T-cell (primary cell): ENCODE results near the gene MCF2L. TPM values are rescaled to one million over a fixed set of nuclear protein-coding genes. Genes with fewer than 3 reads are reported as not detected.

ENCODE experiments used
- ATAC-seq, 4 experiments: fragments of 200-7000 bp in 3 of 4; fragments of 150-1000 bp in 1 of 4; cut with Tn5 transposase; replicated peaks in 1 of 4; 1 replicate in 3 of 4; 2 replicates in 1 of 4; pipeline ENCODE4 v1.10.0; 2021; ENCODE audit warnings: moderate library complexity in 3 of 4, mild to moderate bottlenecking in 2 of 4, moderate number of reproducible peaks in 1 of 4
- CTCF ChIA-PET, 2 donors: fragments of 300-600 bp; sonication (Branson Sonifier 250); formaldehyde crosslinking; loops; one replicate each; lab custom pipeline; 2022; ENCODE audit warnings: antibody characterized with exemption in 2 of 2; lab: Charles Lee
- POLR2A ChIA-PET, 2 donors: fragments of 300-600 bp; sonication (Branson Sonifier 250); formaldehyde crosslinking; loops; one replicate each; lab custom pipeline; 2022; ENCODE audit warnings: antibody characterized with exemption in 2 of 2; lab: Charles Lee
- DNase-seq, 35 experiments: peaks; one replicate each; pipeline versions ENCODE4 v3.0.0 to v3.0.0-alpha.2; 2013 to 2023
- H3K27ac ChIP-seq: one replicate; pipeline ENCODE4 v1.5.1; 2013; ENCODE audit warnings: low read length
- H3K27me3 ChIP-seq, 2 experiments: replicated peaks in 1 of 2; 1 replicate in 1 of 2; 2 replicates in 1 of 2; pipeline versions ENCODE4 v1.6.1 to v1.7.0; 2013; ENCODE audit warnings: low read length in 1 of 2, mixed read lengths in 1 of 2; ENCODE audit not compliant: control insufficient read depth in 2 of 2, insufficient read depth in 2 of 2; ENCODE audit errors: extremely low read depth in 1 of 2
- H3K36me3 ChIP-seq, 2 donors: 1 replicate in 1 of 2; 2 replicates in 1 of 2; pipeline versions ENCODE4 v1.6.1 to v1.7.0; 2013; ENCODE audit warnings: low read length in 1 of 2; ENCODE audit not compliant: control insufficient read depth in 2 of 2, insufficient read depth in 1 of 2; ENCODE audit errors: extremely low read depth in 1 of 2
- H3K4me1 ChIP-seq, 2 experiments: 1 replicate in 1 of 2; 2 replicates in 1 of 2; pipeline versions ENCODE4 v1.6.1 to v1.7.0; 2013; ENCODE audit warnings: low read length in 2 of 2, mixed read lengths in 1 of 2; ENCODE audit not compliant: insufficient read depth in 2 of 2, control insufficient read depth in 1 of 2; ENCODE audit errors: extremely low read depth in 1 of 2
- H3K4me3 ChIP-seq, 2 donors: 1 replicate in 1 of 2; 2 replicates in 1 of 2; pipeline versions ENCODE4 v1.5.1 to v1.7.0; 2013; ENCODE audit warnings: mild to moderate bottlenecking in 2 of 2, low read length in 1 of 2, moderate library complexity in 1 of 2; ENCODE audit not compliant: control insufficient read depth in 1 of 2; ENCODE audit errors: extremely low read depth in 1 of 2
- H3K9me3 ChIP-seq: 2 replicates; pipeline ENCODE4 v1.7.0; 2013
- H3K27ac Mint-ChIP-seq, 2 donors: one replicate each; pipeline ENCODE4 v1.8.0; 2020 to 2021; ENCODE audit warnings: mild to moderate bottlenecking in 2 of 2, mixed read lengths in 2 of 2
- H3K27me3 Mint-ChIP-seq, 2 donors: one replicate each; pipeline ENCODE4 v1.8.0; 2021 to 2022; ENCODE audit warnings: mixed read lengths in 2 of 2
- H3K36me3 Mint-ChIP-seq: one replicate; pipeline ENCODE4 v1.8.0; 2021; ENCODE audit warnings: mixed read lengths
- H3K4me1 Mint-ChIP-seq, 3 donors: one replicate each; pipeline ENCODE4 v1.8.0; 2020 to 2022; ENCODE audit warnings: mixed read lengths in 3 of 3, mild to moderate bottlenecking in 1 of 3
- H3K4me3 Mint-ChIP-seq, 3 donors: one replicate each; pipeline ENCODE4 v1.8.0; 2020 to 2022; ENCODE audit warnings: mild to moderate bottlenecking in 3 of 3, mixed read lengths in 3 of 3, moderate library complexity in 3 of 3
- H3K9me3 Mint-ChIP-seq, 3 donors: one replicate each; pipeline ENCODE4 v1.8.0; 2020 to 2022; ENCODE audit warnings: mixed read lengths in 3 of 3
- WGBS: methylation state at CpG from one replicate; pipeline ENCODE4 v1.1.5; 2013; ENCODE audit warnings: missing lambda C conversion rate; ENCODE audit not compliant: insufficient coverage; 5-methylcytosine and 5-hydroxymethylcytosine counted together
- total RNA-seq, 35 experiments: library from RNA in 6 of 35; stranded (reverse) in 6 of 35; fragments of 120-200 nt in 1 of 35; gene quantifications; one replicate each; pipeline versions ENCODE4 v1.2.1 to v1.2.4 and lab custom pipeline; 2013 to 2026

Gene MCF2L
- total RNA-seq, 5 donors from 2014 or later (not counting 1 experiment from before 2014, with no cell fraction given): 18.2 to 30.0 (median 24.7) TPM

DNA sequence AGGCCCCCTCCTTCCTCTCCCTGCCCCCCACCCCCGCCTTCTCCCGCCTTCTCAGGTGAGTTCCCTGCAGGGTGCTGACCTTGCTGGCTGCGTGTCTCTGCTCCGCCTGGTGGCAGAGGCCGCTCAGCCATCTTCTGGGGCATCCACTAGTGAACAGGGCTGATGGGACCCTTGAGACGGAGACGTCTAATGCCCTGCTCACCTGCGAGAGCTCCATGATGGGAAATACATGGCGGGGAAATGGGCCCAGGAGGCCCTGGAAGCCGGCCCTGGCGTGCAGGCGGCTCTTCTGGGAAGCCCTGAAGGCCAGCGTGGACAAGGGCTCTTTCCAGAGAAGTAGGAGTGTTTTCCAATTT, 121.4 kb downstream of the MCF2L start:
- no peak overlapping the region for H3K4me3 Mint-ChIP-seq
- H3K36me3 Mint-ChIP-seq: peaks cover 6% of the 10 kb centered on the region
- WGBS: 93% methylated on average over 7 of the region's 13 CpGs
- no peaks in the 10 kb centered on the region for H3K4me1 ChIP-seq
- no peaks in the 10 kb centered on the region for H3K4me1 Mint-ChIP-seq
- ATAC-seq (no peak), DNase-seq (no peak)
- no peaks in the 10 kb centered on the region for H3K27me3 ChIP-seq
- ChIA-PET CTCF (interaction anchor here in 1 of 2 donors (0.7 kb wide), 1 partner anchor 176 kb away, joined by 3 read pairs; no protein-coding TSS in a partner anchor), POLR2A (no interaction called here)
- H3K27ac Mint-ChIP-seq: no peak overlapping the region
- no peak overlapping the region for H3K4me3 ChIP-seq
- no peak overlapping the region for H3K27ac ChIP-seq
- H3K9me3 Mint-ChIP-seq: no peaks in the 10 kb centered on the region
- H3K9me3 ChIP-seq: no peaks in the 10 kb centered on the region
- H3K27me3 Mint-ChIP-seq: no peaks in the 10 kb centered on the region
- peaks cover 2 to 3% of the 10 kb centered on the region in 2 donors for H3K36me3 ChIP-seq

DNA sequence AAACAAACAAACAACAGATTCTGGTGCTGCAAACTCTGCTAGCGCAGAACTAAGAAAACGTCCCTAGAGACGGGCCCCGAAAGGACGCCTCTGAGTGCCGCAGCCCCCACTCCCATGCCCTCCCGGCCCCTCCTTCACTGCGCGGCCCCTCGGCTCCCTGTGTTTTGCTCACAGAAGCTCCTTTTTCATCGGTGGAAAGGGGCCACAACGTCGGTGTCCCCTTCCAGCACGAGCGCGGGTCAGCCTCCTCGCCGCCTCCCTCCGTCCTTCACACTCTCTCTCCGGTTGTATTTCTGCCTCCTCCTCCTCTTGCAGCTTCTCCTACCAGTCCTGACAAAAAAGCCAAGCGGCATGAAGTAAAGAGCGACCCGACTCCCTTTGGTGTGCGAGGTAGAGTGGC, 121.8 kb downstream of the MCF2L start:
- ATAC-seq: no peak
- Histone ChIP-seq H3K27ac (no peak overlapping the region), H3K4me1 (no peaks in the 10 kb centered on the region), H3K36me3 (peaks cover 2 to 3% of the 10 kb centered on the region in 2 donors), H3K4me3 (no peak overlapping the region), H3K9me3 (no peaks in the 10 kb centered on the region), H3K27me3 (no peaks in the 10 kb centered on the region)
- H3K4me3 Mint-ChIP-seq: no peak overlapping the region
- WGBS: 93% methylated on average over 22 of the region's 24 CpGs
- DNase-seq: no peak
- no peaks in the 10 kb centered on the region for H3K4me1 Mint-ChIP-seq
- peaks cover 6% of the 10 kb centered on the region for H3K36me3 Mint-ChIP-seq
- H3K27me3 Mint-ChIP-seq: no peaks in the 10 kb centered on the region
- POLR2A ChIA-PET: no interaction called here
- H3K27ac Mint-ChIP-seq: no peak overlapping the region
- no peaks in the 10 kb centered on the region for H3K9me3 Mint-ChIP-seq
- CTCF ChIA-PET: interaction anchor here in 1 of 2 donors (0.7 kb wide), 1 partner anchor 176 kb away, joined by 3 read pairs; no protein-coding TSS in a partner anchor

- DNase-seq (no peak), ATAC-seq (no peak)
- Histone ChIP-seq H3K36me3 (peaks cover 2 to 3% of the 10 kb centered on the region in 2 donors), H3K27me3 (no peaks in the 10 kb centered on the region), H3K9me3 (no peaks in the 10 kb centered on the region), H3K4me1 (no peaks in the 10 kb centered on the region), H3K4me3 (no peak overlapping the region), H3K27ac (no peak overlapping the region)
- H3K9me3 Mint-ChIP-seq: no peaks in the 10 kb centered on the region
- peaks cover 6% of the 10 kb centered on the region for H3K36me3 Mint-ChIP-seq
- CTCF ChIA-PET: interaction anchor here in 1 of 2 donors (0.7 kb wide), 1 partner anchor 175 kb away, joined by 3 read pairs; no protein-coding TSS in a partner anchor
- H3K27me3 Mint-ChIP-seq: no peaks in the 10 kb centered on the region
- no peaks in the 10 kb centered on the region for H3K4me1 Mint-ChIP-seq
- H3K4me3 Mint-ChIP-seq: no peak overlapping the region
- POLR2A ChIA-PET: no interaction called here
- 92% methylated on average over 28 of the region's 30 CpGs for WGBS
- H3K27ac Mint-ChIP-seq: no peak overlapping the region
These were observed 122.3 kb downstream of the MCF2L start for GRCh38 chr13:113091211-113091771.

DNA sequence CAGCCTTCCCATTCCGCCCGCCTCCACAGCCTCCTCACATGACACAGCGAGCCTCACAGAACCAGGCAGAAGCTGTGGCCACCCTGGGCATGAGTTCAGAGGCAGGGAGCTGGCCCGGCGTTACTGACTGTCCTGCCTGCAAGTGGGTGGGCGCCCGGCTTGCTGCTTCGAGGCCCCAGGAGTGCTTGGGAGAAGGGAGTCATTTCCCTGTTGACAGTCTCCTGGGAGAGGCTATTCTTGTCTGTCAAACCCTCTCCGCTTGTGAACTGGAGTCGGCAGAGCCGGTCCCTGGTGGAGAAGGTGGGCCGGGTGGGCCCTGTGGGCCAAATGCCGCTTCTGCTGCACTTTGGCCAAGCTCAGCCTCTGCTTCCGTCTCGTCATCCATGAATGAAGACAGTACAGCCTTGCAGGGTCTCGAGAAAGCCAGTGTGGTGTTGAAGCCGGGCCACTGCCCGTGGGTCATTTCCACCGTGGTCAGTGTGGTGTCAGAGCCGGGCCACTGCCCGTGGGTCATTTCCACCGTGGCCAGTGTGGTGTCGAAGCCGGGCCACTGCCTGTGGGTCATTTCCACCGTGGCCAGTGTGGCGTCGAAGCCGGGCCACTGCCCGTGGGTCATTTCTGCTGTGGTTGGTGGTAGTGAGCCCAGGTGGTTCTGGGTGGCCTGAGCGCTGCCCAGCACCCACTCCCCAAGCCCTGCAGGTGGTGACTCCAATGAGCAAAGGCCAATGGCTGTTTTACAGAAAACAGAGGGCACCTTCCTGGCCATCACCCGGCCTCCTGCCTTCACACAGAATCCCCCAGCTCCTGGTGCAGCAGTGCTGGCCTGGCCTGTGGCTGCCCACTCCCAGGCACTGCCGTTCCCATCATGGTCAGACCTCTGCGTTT, 123.1 kb downstream of the MCF2L start:
- H3K27me3 Mint-ChIP-seq: no peaks in the 10 kb centered on the region
- Histone ChIP-seq H3K9me3 (no peaks in the 10 kb centered on the region), H3K4me3 (no peak overlapping the region), H3K36me3 (peaks cover 2 to 3% of the 10 kb centered on the region in 2 donors), H3K27ac (no peak overlapping the region), H3K4me1 (no peaks in the 10 kb centered on the region), H3K27me3 (no peaks in the 10 kb centered on the region)
- no peak overlapping the region for H3K27ac Mint-ChIP-seq
- peaks cover 4% of the 10 kb centered on the region for H3K36me3 Mint-ChIP-seq
- H3K9me3 Mint-ChIP-seq: no peaks in the 10 kb centered on the region
- H3K4me1 Mint-ChIP-seq: no peaks in the 10 kb centered on the region
- ATAC-seq: no peak
- no peak for DNase-seq
- ChIA-PET POLR2A (no interaction called here), CTCF (no interaction called here)
- WGBS: 87% methylated on average over 26 of the region's 33 CpGs
- no peak overlapping the region for H3K4me3 Mint-ChIP-seq

DNA sequence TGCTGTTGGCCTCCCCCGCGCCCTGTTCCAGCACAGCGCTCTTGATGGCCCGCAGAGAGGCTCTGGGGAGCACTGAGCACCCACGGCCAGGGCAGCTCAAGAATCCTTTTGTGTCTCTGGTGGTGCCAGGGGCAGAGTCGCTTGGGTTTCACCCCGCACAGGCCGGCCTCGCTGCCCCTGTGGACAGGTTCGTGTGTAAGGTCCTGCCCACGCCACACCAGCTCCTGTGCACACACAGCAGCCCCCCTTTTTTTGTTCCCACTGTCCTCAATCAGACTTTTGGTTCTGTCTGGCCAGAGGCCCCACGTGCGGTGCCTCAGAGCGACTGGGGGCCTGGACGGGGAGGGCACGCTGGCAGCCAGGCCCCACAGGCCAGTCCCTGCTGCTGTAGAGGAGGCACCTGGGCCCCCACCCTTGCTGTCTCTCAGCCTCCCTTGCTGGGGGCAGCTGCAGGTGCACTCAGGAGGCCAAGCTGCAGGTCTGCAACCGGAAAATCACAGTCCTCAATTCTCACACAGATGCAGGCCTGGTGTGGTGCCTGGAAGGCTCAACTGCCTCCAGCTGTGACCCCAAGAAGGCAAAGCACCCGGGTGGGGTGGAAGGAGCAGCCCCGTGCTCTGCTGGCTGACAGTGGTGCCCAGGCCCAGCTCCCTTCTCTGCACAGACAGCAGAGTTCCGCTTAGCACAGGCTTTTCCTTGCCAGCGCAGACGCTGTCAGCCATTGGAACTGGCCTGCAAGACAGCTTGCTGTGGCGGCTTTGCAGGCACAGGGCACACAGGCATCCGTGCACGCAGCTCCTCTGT, 124.0 kb downstream of the MCF2L start:
- Mint-ChIP-seq H3K9me3 (no peaks in the 10 kb centered on the region), H3K4me3 (no peak overlapping the region), H3K27ac (no peak overlapping the region), H3K36me3 (peaks cover 3% of the 10 kb centered on the region), H3K27me3 (no peaks in the 10 kb centered on the region), H3K4me1 (no peaks in the 10 kb centered on the region)
- ChIA-PET POLR2A (no interaction called here), CTCF (no interaction called here)
- 92% methylated on average over 25 of the region's 25 CpGs for WGBS
- no peaks in the 10 kb centered on the region for H3K4me1 ChIP-seq
- no peaks in the 10 kb centered on the region for H3K9me3 ChIP-seq
- DNase-seq: no peak
- no peak overlapping the region for H3K4me3 ChIP-seq
- peaks cover under 1 to 2% of the 10 kb centered on the region in 2 donors for H3K36me3 ChIP-seq
- ATAC-seq: no peak
- H3K27me3 ChIP-seq: no peaks in the 10 kb centered on the region
- no peak overlapping the region for H3K27ac ChIP-seq
